HG02610 (cell line): ENCODE data around the gene UBL4B.

Source experiments
- ATAC-seq: cut with Tn5 transposase; IDR thresholded peaks from one replicate; pipeline ENCODE4 v1.9.1; 2021; ENCODE audit warnings: mild to moderate bottlenecking, moderate library complexity; ENCODE audit not compliant: unreplicated experiment

Gene UBL4B

DNA sequence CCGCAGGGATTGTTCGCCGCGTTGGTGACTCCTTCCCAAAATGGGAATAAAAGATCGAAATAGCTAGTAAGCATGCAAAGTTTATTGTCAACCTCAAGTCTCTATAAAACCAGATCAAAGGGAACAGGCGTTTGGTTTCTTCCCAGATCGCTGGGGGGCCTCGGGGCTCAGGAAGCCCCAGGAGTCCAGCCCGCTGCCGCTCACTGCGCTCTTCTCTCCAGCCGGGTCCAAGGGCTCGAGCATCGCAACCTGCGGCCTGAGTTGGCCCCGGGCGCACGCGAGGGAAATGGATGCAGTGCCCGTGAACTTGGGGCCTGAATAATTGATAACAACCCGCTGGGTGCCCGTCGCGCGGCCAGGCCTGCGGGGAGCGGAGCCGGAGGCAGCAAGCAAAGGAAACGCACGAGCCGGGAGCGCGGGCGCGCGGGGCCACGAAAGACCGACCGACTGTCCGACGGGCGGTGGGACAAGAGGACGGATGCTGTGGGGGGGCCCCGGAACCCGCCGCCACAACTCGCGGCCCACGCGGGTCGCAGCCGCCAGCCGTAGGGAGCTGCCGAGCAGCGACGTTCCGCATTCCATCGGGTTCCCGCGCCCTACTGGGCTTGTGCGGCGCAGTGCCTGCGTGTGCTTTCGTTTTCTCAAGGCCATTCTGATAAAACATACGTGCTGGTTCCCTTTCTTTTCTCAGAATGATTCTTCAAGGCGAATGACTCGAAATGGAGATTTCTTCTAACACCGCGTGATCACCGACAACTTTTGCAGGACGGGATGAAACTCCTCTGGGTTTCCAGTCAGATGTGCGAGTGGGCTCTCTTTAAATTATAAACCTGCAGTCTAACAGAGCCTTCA, 27.8 kb upstream of the UBL4B start:
- ATAC-seq = no peak

DNA sequence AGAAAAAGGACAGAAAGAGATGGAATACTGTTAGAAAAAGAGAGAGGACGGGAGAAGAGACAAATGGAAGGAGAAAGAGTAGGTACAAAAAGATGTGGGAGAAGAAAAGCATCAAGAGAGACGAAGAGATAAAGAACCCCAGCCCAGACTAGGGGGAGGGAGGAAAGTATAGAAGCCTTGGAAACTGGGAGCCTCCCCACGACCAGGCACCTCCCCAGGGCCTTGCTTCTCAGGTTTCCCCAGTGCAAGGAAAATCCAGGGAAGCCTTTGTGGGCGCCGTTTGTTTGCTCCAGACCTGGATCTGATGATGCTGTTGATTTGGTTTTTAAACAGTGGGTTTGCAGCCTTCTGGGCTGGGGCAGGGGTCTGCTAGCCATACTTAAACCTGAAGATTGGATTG, 26.6 kb upstream of the UBL4B start:
- no peak for ATAC-seq

- ATAC-seq = no peak
These were observed 25.3 kb upstream of the UBL4B start for GRCh38 chr1:110086961-110087360.

DNA sequence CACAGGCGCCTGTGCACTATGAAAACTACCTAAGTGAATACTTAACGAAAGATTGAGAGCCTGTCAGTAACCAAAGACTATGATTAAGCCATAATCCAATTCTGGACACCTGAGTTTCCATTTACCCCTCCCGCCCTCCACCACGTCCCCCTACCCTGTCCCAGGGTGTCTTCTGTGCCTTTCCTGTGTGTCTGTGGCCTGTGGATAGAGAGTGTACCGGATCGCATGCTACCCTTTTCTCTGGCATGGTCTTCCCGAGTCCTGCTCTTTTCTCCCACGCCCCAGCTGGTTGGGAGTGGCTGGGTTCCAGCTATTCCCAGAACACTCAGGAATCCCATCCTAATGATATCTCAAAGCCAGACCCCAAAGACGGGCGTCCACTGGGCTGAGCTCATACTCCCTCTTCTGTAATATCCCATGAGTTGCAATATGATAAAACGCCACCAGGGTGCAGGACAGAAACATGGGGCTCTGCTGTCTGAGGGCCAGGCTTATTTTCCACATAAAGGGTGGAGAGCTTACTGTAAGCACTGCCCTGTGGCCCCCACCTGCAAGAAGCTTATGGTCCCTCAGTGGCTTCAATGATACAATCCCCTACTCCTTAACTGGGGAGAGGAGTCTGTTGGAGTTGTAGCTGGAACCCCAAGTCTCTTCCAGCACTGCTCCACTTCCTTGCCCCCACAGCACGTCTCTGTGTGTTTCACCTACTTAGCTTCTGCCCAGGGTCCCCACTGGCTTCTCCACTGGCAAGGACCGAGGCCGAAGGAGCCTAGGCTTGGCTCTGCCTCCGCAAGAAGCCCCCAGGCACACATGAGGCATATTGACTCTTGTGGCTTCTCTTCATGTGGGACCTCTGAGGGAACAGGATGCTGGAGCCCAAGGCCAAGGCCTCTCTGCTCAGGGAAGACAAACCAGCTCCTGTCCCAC, 24.2 kb upstream of the UBL4B start:
- ATAC-seq = peak; percentile 60

DNA sequence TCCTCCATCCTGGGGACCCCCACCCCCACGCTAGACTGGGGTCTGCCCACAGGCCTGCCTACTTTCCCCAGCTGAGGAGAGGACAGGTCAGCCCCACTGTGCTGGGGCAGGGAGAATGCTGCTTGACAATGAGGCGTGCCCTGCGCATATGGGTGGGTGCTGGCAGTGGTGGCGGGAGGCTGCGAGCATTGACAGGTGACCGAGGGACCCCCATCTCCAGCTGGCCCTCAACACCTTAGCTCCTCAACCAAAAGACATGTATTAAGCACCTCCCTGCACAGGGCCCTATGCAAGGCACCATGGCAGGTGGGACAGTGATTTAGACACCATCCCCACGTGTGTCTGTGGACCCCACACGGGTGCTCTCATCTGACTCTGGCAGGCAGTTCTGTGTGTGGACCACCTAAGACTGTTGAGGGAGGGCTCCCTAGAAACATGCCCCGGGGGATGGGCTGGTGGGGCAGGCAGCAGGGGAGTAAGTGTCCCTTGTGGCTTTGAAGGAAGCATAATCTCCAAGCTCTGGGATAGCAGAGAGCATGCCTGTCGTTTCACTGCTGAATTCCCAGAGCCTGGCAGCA, 23.4 kb upstream of the UBL4B start:
- ATAC-seq = no peak

DNA sequence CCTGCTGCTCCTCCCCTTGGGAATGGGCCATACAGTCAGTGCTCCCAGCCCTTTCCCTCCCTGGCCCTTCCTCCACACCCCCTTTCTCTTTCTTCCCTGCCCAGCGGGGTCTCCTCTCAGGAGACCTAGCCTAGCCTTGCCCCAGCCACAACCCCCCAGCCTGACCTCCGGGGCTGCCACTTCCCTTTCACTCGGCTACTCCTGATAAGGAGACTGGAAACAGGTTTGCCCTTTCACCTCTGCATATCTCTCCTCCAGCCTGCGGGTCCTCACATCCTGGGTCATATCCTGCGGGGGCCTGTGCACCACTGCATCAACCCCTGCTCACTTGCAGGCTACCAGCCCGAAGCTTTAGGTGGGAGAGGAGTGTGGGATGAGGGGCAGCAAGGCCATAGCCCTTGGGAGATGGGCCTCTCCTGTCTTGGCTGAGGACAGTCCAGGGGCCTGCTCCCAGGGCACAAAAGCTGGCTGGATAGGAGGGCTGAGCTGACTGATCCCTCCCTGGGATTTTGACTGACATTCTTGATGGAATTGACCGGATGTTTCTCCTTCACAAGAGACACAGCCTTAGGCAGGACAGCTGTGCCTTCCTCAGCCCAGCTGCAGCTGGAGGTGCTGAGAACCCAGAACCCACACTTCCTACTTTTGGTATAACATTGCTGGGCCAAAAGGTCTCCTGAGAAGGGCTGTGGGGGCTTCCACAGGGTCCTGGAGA, 22.5 kb upstream of the UBL4B start:
- no peak for ATAC-seq

- no peak for ATAC-seq
These were observed 20.9 kb upstream of the UBL4B start for GRCh38 chr1:110091381-110091780.

- ATAC-seq = no peak
These were observed 20.5 kb upstream of the UBL4B start for GRCh38 chr1:110091791-110092190.

GRCh38 chr1:110092991-110093390, 19.3 kb upstream of the UBL4B start:
- no peak for ATAC-seq

DNA sequence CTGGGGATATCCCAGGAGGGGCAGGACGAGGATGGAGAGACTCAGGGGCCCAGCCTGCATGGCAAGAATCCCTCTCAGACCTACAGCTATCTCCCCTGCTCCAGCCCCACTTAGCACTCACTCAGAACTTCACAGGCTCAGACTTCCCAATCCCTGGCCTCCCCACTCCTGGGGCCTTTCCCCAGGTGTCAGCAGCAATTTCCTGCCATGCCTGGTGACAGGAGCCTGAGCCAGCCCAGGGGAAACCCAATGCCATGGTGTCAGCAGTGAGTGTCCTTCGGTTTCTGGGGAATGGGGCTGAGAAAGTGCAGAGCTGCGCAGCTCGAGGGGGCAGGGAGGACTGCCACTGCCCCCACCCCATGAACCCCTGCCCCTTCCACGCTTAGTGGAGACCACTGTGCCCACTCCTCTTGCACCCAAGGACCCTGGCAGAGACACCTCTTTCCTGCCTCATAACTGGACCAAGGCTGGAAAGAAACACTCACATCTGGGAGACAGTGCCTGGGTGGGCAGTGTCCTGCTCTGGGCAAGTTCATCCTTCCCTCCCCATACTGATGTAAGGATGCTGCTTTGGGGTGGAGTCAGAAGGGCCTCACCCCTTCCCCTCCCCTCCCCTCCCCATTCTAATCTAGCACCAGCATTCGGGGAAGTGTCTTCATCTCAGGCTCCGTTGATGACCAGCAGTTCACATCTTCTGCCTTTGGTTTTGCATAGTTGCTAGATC, 17.1 kb upstream of the UBL4B start:
- no peak for ATAC-seq

- no peak for ATAC-seq
These were observed 14.6 kb upstream of the UBL4B start for GRCh38 chr1:110097507-110098221.

GRCh38 chr1:110098222-110099026, 13.8 kb upstream of the UBL4B start:
- no peak for ATAC-seq

- ATAC-seq = no peak
These were observed 11.9 kb upstream of the UBL4B start for GRCh38 chr1:110100335-110100734.

DNA sequence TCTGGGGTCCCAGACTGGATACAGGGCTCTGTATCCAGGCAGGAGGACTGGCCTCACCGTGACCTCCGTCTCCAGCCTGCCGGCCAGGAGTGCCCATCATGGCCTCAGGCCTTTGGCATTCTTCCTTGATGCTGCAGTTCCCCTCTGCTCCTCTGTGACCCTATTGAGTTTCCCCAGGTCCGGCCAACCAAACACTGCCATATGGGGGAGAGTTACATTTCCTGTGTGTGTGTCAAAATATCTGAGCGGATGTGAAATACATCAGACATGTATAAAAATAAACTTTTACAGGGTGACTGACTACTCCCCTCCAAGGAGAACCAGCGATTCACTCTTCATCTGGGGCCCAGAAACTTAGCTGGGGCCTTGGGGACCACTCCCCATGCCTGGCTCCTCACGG, 10.2 kb upstream of the UBL4B start:
- ATAC-seq = no peak

DNA sequence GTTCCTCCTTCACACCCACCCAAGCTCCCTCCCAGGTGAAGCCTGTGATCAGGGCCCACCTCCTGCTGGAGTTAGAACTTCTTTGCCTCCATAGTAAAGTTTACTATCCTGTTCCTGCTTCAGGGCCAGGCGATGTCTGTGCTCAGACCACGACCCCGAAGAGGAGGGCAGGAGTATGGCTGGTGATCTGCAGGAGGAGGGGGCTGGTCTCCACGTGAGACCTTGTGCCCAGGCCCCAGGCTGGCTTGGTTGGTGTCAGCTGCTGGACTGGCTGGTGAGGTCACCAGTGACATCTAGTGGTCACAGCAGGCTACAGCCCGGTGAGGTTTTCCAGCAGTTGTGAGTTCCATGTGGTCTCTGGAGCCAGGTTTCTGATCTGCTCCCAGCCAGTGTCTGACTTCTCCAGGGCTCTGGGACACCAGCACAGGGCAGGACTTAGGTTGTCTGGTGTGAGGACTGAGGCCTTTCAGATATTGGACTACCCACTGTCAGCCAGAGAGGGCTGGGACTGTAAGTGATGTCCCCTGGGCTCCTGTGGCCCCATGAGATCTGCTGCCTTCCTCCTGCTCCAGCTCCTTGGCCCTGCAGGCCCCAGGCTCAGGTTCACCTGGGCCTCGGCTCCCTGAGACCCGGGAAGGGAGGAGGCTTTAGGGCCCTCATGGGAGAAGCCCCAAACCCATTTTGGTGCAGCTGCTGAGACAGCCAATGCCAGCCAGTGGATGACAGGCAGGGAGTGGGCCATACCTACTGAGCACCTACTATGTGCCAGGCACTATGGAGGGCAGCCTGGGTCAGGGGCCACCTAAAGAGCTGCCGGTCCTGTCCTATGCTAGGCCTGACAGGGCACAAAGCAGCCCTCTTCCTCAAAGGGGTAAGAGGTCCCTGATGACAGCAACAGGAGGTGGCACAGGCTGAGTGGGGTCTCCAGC, 6.0 kb upstream of the UBL4B start:
- ATAC-seq = peak; percentile 60

GRCh38 chr1:110107867-110108469, 4.3 kb upstream of the UBL4B start:
- no peak for ATAC-seq

DNA sequence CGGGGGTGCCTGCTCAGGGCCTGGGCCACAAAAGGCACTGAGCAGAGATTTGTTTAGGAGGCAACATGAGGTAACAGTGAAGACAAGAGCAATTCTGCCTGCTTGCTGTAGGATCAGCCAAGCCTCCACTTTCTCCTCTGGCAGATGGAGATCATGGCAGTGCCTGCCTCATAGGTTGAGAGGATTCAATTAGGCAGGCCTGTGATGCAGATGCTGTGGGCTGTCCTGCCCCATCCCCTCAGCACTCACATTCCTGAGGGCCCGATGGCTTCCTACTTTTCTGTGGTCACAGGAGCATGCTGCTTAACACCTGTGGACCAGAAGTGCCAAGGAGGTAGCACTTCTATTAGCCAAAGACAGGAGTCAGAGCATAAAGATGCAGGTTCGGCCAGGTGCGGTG, 1.2 kb upstream of the UBL4B start:
- ATAC-seq = no peak
